Stimulated activated CD8-positive, alpha-beta memory T cell treated with anti-CD3 and anti-CD28 coated beads, Interleukin-15, amount 100 ng/mL, for 1 hour (primary cell): ENCODE data around the gene MINAR1.

Experiments
- DNase-seq: peaks from one replicate; pipeline ENCODE4 v3.0.0-alpha.2; 2020; ENCODE audit warnings: low read depth

Gene MINAR1

GRCh38 chr15:79430901-79431635 lies 1.1 kb upstream of the MINAR1 start:
- no peak for DNase-seq

GRCh38 chr15:79432345-79433275 lies 474 bp downstream of the MINAR1 start:
- no peak for DNase-seq

- DNase-seq = no peak
These were observed 1.3 kb downstream of the MINAR1 start for GRCh38 chr15:79433276-79433990.

- no peak for DNase-seq
These were observed 2.2 kb downstream of the MINAR1 start for GRCh38 chr15:79434361-79434760.

- no peak for DNase-seq
These were observed 4.1 kb downstream of the MINAR1 start for GRCh38 chr15:79436037-79436780.

- DNase-seq = no peak
These were observed 5.3 kb downstream of the MINAR1 start for GRCh38 chr15:79437275-79438000.

GRCh38 chr15:79439236-79439635 lies 7.1 kb downstream of the MINAR1 start:
- DNase-seq = no peak

- DNase-seq = no peak
These were observed 8.3 kb downstream of the MINAR1 start for GRCh38 chr15:79440355-79440908.

- DNase-seq = no peak
These were observed 10.8 kb downstream of the MINAR1 start for GRCh38 chr15:79442911-79443310.

GRCh38 chr15:79447060-79447459 lies 14.9 kb downstream of the MINAR1 start:
- DNase-seq = no peak

- no peak for DNase-seq
These were observed 18.5 kb downstream of the MINAR1 start for GRCh38 chr15:79450648-79451047.

- no peak for DNase-seq
These were observed 19.3 kb downstream of the MINAR1 start for GRCh38 chr15:79451361-79451999.

GRCh38 chr15:79452244-79453051 lies 20.3 kb downstream of the MINAR1 start:
- DNase-seq = no peak

- DNase-seq = no peak
These were observed 21.3 kb downstream of the MINAR1 start for GRCh38 chr15:79453446-79453845.

- DNase-seq = no peak
These were observed 21.9 kb downstream of the MINAR1 start for GRCh38 chr15:79454063-79454462.

- no peak for DNase-seq
These were observed 23.2 kb downstream of the MINAR1 start for GRCh38 chr15:79455361-79455760.

GRCh38 chr15:79455943-79456342 lies 23.8 kb downstream of the MINAR1 start:
- DNase-seq = no peak

GRCh38 chr15:79458491-79458890 lies 26.4 kb downstream of the MINAR1 start:
- no peak for DNase-seq

- DNase-seq = no peak
These were observed 27.5 kb downstream of the MINAR1 start for GRCh38 chr15:79459666-79460065.
